ENCODE measurements around the gene GFI1B. TPM values are rescaled to one million over a fixed set of nuclear protein-coding genes. Genes with fewer than 3 reads are reported as not detected.

Gene GFI1B
- total RNA-seq, 1 experiment from 2014 or later, result not detected

DNA sequence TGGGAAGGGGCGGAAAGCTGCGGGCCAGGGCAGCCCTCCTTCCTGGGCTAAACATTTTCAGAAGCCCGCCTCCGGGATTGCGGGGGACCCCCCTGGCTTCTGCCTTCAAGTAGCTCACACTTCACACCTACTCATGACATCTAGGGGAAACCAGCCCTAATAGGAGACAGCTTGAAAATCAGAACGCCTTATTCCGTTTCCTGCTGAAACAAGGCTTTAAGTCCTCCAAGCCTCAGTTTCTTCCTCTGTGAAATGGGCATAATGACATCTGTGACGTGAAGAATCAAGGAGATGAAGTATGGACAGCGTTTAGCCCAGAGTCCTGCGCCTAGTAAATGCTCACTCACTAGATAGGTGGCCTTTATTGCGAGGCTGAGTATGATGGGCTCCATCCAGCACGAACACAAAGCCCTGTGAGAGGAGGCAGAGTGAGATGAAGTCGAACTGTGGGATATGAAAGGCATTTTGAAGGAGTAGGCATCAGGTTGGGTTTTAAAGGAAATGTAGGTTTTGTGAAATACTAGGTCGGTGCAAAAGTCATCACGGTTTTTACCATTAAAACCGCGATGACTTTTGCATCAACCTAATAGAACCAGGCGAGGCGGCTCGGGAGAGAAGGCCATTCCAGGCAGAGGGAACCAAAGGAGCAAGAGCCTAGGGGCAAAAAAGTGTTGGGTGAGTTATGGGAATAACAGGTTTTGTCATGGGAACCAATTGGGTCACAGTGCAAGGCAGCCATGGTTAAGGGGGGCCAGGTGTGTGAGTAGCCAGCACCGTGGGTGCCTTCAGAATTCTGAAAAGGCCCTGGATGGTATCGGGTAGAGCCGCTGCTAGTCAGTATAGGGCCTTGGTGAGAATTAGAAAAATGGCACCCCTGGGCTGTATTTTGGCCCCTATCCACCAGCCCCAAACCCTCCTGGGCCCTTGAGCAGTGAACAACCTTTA is 33.0 kb upstream of the GFI1B start:
- BruUV-seq (replicated peaks), result no TSS peak
- TF ChIP-seq, protein P1, sequence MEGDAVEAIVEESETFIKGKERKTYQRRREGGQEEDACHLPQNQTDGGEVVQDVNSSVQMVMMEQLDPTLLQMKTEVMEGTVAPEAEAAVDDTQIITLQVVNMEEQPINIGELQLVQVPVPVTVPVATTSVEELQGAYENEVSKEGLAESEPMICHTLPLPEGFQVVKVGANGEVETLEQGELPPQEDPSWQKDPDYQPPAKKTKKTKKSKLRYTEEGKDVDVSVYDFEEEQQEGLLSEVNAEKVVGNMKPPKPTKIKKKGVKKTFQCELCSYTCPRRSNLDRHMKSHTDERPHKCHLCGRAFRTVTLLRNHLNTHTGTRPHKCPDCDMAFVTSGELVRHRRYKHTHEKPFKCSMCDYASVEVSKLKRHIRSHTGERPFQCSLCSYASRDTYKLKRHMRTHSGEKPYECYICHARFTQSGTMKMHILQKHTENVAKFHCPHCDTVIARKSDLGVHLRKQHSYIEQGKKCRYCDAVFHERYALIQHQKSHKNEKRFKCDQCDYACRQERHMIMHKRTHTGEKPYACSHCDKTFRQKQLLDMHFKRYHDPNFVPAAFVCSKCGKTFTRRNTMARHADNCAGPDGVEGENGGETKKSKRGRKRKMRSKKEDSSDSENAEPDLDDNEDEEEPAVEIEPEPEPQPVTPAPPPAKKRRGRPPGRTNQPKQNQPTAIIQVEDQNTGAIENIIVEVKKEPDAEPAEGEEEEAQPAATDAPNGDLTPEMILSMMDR (IDR thresholded peaks at IDR 0.05; ENCODE audit: unreplicated experiment), result no peak
- Mint-ChIP-seq H3K4me1 (ENCODE audit: low read depth, unreplicated experiment) (peaks cover 6% of the 10 kb centered on the region), H3K36me3 (ENCODE audit: insufficient read depth, unreplicated experiment) (peaks cover 22% of the 10 kb centered on the region), H3K27ac (ENCODE audit: unreplicated experiment) (peak overlapping the region; percentile 94), H3K27me3 (ENCODE audit: unreplicated experiment) (no peaks in the 10 kb centered on the region), H3K9me3 (ENCODE audit: low read depth, unreplicated experiment) (no peaks in the 10 kb centered on the region), H3K4me3 (ENCODE audit: low read depth, unreplicated experiment) (peak overlapping the region; percentile 78)
- no peak for DNase-seq
- intact Hi-C loops (cut with micrococcal nuclease; ENCODE audit: unreplicated experiment), result no loop called here
- CTCF ChIA-PET, result no interaction called here

DNA sequence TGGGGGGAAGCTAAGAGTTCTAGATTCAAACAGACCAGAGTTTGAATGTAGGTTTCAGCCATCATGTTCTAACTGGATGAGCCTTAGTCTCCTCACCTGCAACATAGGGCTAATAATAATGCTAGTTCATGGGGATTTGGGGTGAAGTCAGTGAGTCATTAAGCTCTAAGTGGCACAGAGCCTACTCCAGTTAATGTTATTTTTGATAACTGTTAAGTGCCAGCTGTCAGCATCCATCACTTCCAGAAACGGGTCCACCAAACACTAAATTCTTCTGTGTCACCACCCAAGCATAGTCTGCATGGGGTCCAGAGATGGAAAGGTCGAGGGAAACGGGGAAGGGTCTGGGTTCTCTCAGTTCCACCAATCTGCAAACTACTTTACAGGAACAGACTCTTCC is 32.3 kb upstream of the GFI1B start:
- Mint-ChIP-seq H3K4me3 (ENCODE audit: low read depth, unreplicated experiment) (no peak overlapping the region), H3K36me3 (ENCODE audit: insufficient read depth, unreplicated experiment) (peaks cover 22% of the 10 kb centered on the region), H3K4me1 (ENCODE audit: low read depth, unreplicated experiment) (peaks cover 6% of the 10 kb centered on the region), H3K9me3 (ENCODE audit: low read depth, unreplicated experiment) (no peaks in the 10 kb centered on the region), H3K27me3 (ENCODE audit: unreplicated experiment) (no peaks in the 10 kb centered on the region), H3K27ac (ENCODE audit: unreplicated experiment) (no peak overlapping the region)
- BruUV-seq (replicated peaks), result no TSS peak
- DNase-seq, result no peak
- TF ChIP-seq, protein P1 (IDR thresholded peaks at IDR 0.05; ENCODE audit: unreplicated experiment), result no peak
- intact Hi-C loops (cut with micrococcal nuclease; ENCODE audit: unreplicated experiment), result no loop called here
- CTCF ChIA-PET, result no interaction called here

DNA sequence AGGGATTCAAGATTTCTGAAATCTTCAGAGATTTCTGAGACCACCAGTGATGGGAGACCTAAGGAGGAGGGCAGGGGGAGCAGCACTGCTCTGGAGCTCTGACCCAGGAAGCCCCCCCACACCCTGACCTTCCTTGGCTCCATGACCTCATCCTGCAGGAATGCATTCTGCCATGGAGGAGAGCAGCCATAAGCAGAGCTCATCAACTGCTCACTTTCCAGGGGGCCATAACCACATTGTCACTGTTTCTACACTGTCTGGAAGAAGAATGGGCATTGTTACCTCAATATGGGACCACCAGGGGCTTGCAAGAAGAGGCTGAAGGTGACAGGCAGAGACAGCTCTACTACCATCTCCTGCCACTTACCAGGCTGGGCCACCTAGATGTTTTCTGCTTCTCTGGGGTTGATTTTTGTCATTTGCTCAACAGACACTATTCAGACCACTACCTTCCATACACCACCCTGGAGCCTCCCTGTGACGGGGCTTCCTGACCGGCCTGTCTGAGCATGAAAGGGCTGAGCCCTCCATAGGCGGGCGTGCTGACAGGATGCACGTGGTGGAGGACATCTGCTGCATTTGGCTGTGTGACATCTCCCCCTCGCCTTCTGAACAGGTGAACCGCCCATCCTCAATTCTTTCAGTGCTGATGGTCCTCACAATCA is 31.7 kb upstream of the GFI1B start:
- peaks cover 22% of the 10 kb centered on the region for H3K36me3 Mint-ChIP-seq (ENCODE audit: insufficient read depth, unreplicated experiment)
- intact Hi-C loops (cut with micrococcal nuclease; ENCODE audit: unreplicated experiment), result no loop called here
- H3K27me3 Mint-ChIP-seq (ENCODE audit: unreplicated experiment), result no peaks in the 10 kb centered on the region
- no peak overlapping the region for H3K4me3 Mint-ChIP-seq (ENCODE audit: low read depth, unreplicated experiment)
- no peak overlapping the region for H3K27ac Mint-ChIP-seq (ENCODE audit: unreplicated experiment)
- CTCF ChIA-PET, result no interaction called here
- BruUV-seq (replicated peaks), result no TSS peak
- TF ChIP-seq, protein P1 (IDR thresholded peaks at IDR 0.05; ENCODE audit: unreplicated experiment), result no peak
- DNase-seq, result no peak
- H3K4me1 Mint-ChIP-seq (ENCODE audit: low read depth, unreplicated experiment), result peaks cover 6% of the 10 kb centered on the region
- no peaks in the 10 kb centered on the region for H3K9me3 Mint-ChIP-seq (ENCODE audit: low read depth, unreplicated experiment)

DNA sequence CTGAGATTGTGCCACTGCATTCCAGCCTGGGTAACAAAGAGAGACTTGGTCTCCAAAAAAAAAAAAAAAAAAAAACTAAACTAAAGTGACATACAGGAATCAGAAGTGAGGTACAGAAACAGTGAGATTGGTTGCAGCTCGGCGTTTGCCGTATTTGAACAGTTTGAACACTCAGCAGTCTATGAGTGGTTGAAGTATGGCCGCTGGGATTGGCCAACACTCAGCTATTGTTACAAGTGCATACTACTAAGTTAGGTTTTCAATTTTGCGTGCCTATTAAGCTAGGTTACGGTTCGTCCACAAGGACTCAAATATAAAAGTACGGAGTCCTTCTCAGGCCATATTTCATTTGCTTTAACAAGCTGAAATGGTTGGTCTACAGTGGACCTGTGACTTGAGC is 30.7 kb upstream of the GFI1B start:
- no peak overlapping the region for H3K27ac Mint-ChIP-seq (ENCODE audit: unreplicated experiment)
- DNase-seq, result no peak
- no peak overlapping the region for H3K4me3 Mint-ChIP-seq (ENCODE audit: low read depth, unreplicated experiment)
- peaks cover 6% of the 10 kb centered on the region for H3K4me1 Mint-ChIP-seq (ENCODE audit: low read depth, unreplicated experiment)
- TF ChIP-seq, protein P1 (IDR thresholded peaks at IDR 0.05; ENCODE audit: unreplicated experiment), result no peak
- H3K9me3 Mint-ChIP-seq (ENCODE audit: low read depth, unreplicated experiment), result no peaks in the 10 kb centered on the region
- CTCF ChIA-PET, result interaction anchor here (0.7 kb wide), 1 partner anchor 213 kb away, joined by 4 read pairs; no protein-coding TSS in a partner anchor
- no TSS peak for BruUV-seq (replicated peaks)
- H3K36me3 Mint-ChIP-seq (ENCODE audit: insufficient read depth, unreplicated experiment), result peaks cover 22% of the 10 kb centered on the region
- H3K27me3 Mint-ChIP-seq (ENCODE audit: unreplicated experiment), result no peaks in the 10 kb centered on the region
- intact Hi-C loops (cut with micrococcal nuclease; ENCODE audit: unreplicated experiment), result no loop called here
